ENCODE measurements around the gene HMGB2. TPM values are rescaled to one million over a fixed set of nuclear protein-coding genes. Genes with fewer than 3 reads are reported as not detected.

HMGB2 gene
- 46.3 and 64.9 TPM in 2 replicates for total RNA-seq (2012; rRNA removed)

DNA sequence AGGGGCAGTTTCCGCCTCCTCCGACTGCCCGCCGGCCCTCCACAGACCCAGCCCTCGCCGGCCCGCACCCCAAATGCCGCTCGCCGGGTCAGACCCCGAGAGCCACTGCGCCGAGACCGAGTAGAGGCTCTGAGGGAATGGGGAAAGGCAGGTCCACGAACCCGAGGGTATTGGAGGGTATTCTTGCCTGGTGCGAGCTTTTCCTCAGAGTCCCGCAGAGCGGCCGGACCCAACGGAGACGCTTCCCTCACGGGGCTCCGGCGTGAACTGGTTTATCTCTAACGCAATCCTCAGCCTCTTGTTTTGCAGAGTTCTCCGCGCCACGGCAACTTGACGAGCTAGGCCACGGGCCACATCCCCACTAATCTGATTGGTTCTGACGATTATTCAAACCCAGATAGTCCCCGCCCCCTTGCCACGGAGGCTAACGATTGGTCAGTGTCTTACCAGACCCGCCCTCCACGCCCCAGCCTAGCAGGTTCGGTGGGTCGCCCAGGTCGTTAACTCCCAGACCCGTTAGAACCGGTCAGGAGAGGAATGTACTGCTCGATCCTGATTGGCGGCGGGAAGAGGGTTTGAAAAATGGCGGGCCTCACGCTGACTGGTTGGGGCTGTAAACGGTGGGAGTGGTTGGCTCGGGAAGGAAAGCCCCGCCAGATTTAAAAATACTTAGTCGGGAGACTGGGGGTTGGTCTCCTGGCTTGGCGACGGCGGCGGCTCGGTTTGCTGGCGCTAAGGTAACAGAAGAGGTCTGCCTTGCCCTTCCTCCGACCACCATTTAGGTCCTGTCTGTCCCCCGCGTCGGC lies at the start of gene HMGB2:
Gene HMGB2, minus strand, starts transcription at position 274 of the 806 bp plus-strand sequence. CDS start 709 bp downstream, outside the sequence.
- no peaks in the 10 kb centered on the region for H3K9me3 ChIP-seq (replicated peaks; ENCODE audit: low read length)
- peak within 1 kb of the TSS; percentile 93 for H3K4me3 ChIP-seq (ENCODE audit: low read length)
- peak within 1 kb of the TSS; percentile 93 for H3K4me2 ChIP-seq (ENCODE audit: low read length)
- peaks cover 33% of the 10 kb centered on the region for H3K36me3 ChIP-seq (ENCODE audit: insufficient read depth, low read length)
- H3K4me1 ChIP-seq (ENCODE audit: control insufficient read depth, insufficient read depth, low read length) = peaks cover 26% of the 10 kb centered on the region
- H3K27me3 ChIP-seq (ENCODE audit: control insufficient read depth, insufficient read depth, low read length) = no peaks in the 10 kb centered on the region
- peak within 1 kb of the TSS; percentile 100 for H3K9ac ChIP-seq (ENCODE audit: low read depth, low read length)

DNA sequence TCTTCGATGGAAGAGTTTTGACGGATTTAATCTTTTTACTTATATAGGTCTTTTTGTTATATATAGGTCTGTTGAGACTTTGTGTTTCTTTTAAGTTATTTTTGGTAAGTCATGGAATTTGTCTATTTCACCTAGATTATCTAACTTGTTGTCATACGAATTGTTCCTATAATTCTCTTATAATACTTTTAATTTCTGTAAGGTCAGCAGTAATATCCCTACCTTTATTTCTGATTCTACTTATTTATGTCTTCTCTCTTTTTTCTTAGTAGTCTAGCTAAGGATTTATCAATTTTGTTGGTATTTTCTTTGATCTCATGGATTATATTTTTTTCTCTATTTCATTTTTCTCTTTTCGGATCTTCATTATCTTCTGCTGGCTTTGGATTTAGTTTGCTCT lies 48.2 kb upstream of the HMGB2 start:
- Histone ChIP-seq H3K9ac (ENCODE audit: low read depth, low read length) (no peak overlapping the region), H3K27me3 (ENCODE audit: control insufficient read depth, insufficient read depth, low read length) (no peaks in the 10 kb centered on the region), H3K4me3 (ENCODE audit: low read length) (no peak overlapping the region), H3K36me3 (ENCODE audit: insufficient read depth, low read length) (peaks cover 7% of the 10 kb centered on the region), H3K4me2 (ENCODE audit: low read length) (no peak overlapping the region), H3K4me1 (ENCODE audit: control insufficient read depth, insufficient read depth, low read length) (no peaks in the 10 kb centered on the region), H3K9me3 (replicated peaks; ENCODE audit: low read length) (no peaks in the 10 kb centered on the region)

DNA sequence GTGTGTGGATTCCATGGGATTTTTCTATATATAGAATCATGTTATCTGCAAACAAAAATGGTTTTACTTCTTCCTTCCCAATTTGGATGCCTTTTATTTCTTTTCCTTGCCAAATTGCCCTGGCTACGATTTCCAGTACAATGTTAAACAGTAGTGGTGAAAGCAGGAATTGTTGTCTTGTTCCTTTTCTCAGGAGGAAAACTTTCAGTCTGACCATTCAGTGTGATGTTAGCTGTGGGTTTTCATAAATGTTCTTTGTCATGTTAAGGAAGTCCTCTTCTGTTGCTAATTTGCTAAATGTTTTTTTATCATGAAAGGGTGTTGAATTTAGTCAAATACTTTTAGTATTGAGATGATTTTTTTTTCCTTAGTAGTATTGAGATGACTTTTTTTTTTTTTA lies 47.5 kb upstream of the HMGB2 start:
- Histone ChIP-seq H3K9me3 (replicated peaks; ENCODE audit: low read length) (no peaks in the 10 kb centered on the region), H3K4me2 (ENCODE audit: low read length) (no peak overlapping the region), H3K27me3 (ENCODE audit: control insufficient read depth, insufficient read depth, low read length) (no peaks in the 10 kb centered on the region), H3K4me3 (ENCODE audit: low read length) (no peak overlapping the region), H3K4me1 (ENCODE audit: control insufficient read depth, insufficient read depth, low read length) (no peaks in the 10 kb centered on the region), H3K36me3 (ENCODE audit: insufficient read depth, low read length) (peaks cover 7% of the 10 kb centered on the region), H3K9ac (ENCODE audit: low read depth, low read length) (no peak overlapping the region)

DNA sequence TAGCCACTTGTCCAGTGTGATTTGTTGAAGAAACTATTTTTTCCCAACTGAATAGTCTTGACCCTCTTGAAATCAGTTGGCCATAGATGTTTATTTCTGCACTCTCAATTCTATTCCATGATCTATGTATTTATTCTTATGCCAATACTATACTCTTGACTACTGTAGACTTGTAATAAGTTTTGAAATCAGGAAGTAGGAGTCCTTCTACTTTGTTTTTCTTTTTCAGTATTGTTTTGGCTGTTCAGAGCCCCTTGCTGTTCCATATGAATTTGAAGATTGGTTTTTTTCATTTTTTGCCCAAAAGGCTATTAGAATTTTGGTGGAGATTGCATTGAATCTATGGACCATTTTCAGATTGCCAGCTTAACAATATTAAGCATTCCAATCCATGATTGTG lies 46.8 kb upstream of the HMGB2 start:
- no peaks in the 10 kb centered on the region for H3K9me3 ChIP-seq (replicated peaks; ENCODE audit: low read length)

DNA sequence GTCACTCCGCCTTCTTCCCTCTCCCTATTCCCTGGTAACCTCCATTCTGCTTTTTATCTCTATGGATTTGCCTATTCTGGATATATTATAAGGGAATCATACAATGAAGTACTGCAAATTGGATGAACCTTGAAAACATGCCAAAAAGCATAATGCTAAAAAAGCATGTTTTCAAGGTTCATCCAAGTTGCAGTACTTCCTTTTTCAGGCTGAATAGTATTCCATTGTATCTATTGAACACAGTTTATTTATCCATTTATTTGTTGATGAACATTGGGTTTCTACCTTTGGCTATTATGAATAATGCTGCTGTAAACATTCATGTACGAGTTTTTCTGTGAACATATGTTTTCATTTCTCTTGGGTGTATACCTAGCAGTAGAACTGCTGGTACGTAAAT lies 45.8 kb upstream of the HMGB2 start:
- H3K4me2 ChIP-seq (ENCODE audit: low read length) = no peak overlapping the region
- no peaks in the 10 kb centered on the region for H3K27me3 ChIP-seq (ENCODE audit: control insufficient read depth, insufficient read depth, low read length)
- no peak overlapping the region for H3K4me3 ChIP-seq (ENCODE audit: low read length)
- H3K9ac ChIP-seq (ENCODE audit: low read depth, low read length) = no peak overlapping the region
- no peaks in the 10 kb centered on the region for H3K9me3 ChIP-seq (replicated peaks; ENCODE audit: low read length)
- no peaks in the 10 kb centered on the region for H3K4me1 ChIP-seq (ENCODE audit: control insufficient read depth, insufficient read depth, low read length)
- peaks cover 7% of the 10 kb centered on the region for H3K36me3 ChIP-seq (ENCODE audit: insufficient read depth, low read length)

More for the DNA sequence above, 46.8 kb upstream of the HMGB2 start:
- H3K9ac ChIP-seq (ENCODE audit: low read depth, low read length) = no peak overlapping the region
- H3K4me3 ChIP-seq (ENCODE audit: low read length) = no peak overlapping the region
- no peaks in the 10 kb centered on the region for H3K4me1 ChIP-seq (ENCODE audit: control insufficient read depth, insufficient read depth, low read length)
- peaks cover 7% of the 10 kb centered on the region for H3K36me3 ChIP-seq (ENCODE audit: insufficient read depth, low read length)
- H3K4me2 ChIP-seq (ENCODE audit: low read length) = no peak overlapping the region
- no peaks in the 10 kb centered on the region for H3K27me3 ChIP-seq (ENCODE audit: control insufficient read depth, insufficient read depth, low read length)

DNA sequence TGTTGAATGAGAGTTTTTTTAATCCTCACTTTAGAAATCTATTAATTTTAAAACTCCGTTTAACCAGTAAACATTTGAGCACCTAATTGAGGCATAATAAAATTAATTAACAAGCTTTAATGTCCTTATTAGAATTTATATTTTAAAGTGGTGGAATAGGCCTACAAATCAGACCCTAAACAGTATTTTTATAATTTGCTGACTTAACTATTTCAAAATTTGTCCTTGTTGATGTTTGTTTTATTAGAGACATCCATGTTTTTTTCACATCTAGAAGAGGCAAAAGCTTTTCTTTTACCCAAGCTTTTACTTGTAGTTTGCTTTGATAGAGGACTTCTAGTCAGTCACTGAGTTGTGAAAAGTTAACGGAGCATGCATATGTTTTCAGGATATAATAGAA lies 40.4 kb upstream of the HMGB2 start:
- Histone ChIP-seq H3K4me3 (ENCODE audit: low read length) (no peak overlapping the region), H3K9ac (ENCODE audit: low read depth, low read length) (no peak overlapping the region), H3K9me3 (replicated peaks; ENCODE audit: low read length) (no peaks in the 10 kb centered on the region), H3K4me1 (ENCODE audit: control insufficient read depth, insufficient read depth, low read length) (peaks cover 8% of the 10 kb centered on the region), H3K36me3 (ENCODE audit: insufficient read depth, low read length) (peaks cover 12% of the 10 kb centered on the region), H3K4me2 (ENCODE audit: low read length) (no peak overlapping the region), H3K27me3 (ENCODE audit: control insufficient read depth, insufficient read depth, low read length) (no peaks in the 10 kb centered on the region)

DNA sequence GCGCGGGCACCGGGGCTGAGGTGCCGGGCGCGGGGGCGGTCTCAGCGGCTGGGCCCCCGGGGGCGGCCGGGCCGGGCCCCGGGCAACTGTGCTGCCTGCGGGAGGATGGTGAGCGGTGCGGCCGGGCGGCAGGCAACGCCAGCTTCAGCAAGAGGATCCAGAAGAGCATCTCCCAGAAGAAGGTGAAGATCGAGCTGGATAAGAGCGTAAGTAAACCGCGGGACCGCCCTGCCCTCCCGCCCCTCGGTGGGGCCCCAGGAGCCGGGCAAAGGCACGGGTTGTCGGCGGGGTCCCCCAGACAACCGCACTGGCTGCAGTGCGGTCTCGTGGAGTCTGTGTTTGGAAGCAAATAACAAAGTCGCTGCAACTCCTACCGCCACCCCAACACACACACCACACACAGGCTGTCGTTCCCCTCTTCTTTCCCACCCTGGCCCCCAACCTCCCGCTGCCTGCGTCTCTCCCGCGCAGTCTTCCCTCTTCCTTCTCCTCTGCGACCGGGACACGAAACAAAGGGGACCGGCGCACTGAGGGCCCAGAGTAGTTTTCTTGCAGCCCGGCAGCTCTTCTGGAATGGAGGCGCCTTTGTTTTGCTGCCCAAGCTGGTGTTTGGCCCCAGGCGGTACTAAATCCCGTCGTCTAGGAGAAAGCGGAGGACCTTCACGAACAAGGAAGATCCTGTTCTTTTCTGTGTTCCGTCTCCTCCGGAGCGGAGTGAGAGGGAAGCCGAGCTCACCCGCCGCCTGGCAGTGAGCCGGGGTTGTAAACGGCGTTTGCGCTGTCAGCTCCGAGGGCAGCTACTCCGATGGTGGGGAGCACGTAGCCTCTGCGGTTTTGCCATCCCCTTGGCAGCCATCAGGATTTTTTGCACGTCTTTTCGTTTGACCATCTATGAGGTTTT lies 37.4 kb upstream of the HMGB2 start:
- Histone ChIP-seq H3K9me3 (replicated peaks; ENCODE audit: low read length) (no peaks in the 10 kb centered on the region), H3K27me3 (ENCODE audit: control insufficient read depth, insufficient read depth, low read length) (no peaks in the 10 kb centered on the region), H3K9ac (ENCODE audit: low read depth, low read length) (peak overlapping the region; percentile 85), H3K4me1 (ENCODE audit: control insufficient read depth, insufficient read depth, low read length) (peaks cover 22% of the 10 kb centered on the region), H3K36me3 (ENCODE audit: insufficient read depth, low read length) (peaks cover 6% of the 10 kb centered on the region), H3K4me3 (ENCODE audit: low read length) (peak overlapping the region; percentile 100), H3K4me2 (ENCODE audit: low read length) (peak overlapping the region; percentile 93)

DNA sequence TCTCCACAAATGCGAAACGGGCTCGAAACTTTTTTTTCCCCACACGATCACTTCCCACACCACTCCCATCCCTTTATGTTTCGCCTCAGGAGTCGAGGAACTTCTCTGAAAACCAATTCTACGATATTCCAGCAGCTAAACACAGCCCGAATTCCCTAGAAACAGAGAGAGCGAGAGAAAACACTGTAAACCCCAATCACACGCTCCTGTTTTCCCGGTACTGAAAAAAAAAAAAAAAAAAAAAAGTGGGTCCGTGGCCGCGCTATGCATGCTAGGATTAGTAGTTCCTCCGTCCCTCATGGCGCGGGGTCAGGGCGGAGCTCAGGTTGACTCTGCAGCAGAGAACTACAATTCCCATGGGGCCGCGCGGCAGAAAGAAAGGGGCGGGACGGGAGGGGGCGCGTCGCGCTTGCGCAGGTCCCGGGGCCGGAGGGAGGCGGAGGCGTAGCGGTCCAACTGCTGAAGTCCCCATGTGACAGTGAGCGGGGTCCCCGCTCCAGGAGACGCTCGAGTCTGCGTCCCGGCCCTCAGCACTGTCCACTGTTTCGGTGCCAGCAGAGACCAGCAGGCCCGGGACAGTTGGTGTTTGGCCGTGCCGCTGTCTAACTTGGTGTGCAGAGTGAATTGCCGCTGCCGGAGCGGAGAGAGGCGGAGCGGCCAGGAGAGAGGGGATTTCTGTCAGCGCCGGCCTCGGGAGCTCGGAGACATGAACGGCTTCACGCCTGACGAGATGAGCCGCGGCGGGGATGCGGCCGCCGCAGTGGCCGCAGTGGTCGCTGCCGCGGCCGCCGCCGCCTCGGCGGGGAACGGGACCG lies 36.5 kb upstream of the HMGB2 start, which contains the start of gene SAP30:
Gene SAP30, plus strand, starts transcription at position 478 of the 815 bp plus-strand sequence. Its CDS starts 229 bp downstream, at position 707.
- Histone ChIP-seq H3K4me3 (ENCODE audit: low read length) (peak within 1 kb of the TSS; percentile 100), H3K27me3 (ENCODE audit: control insufficient read depth, insufficient read depth, low read length) (no peaks in the 10 kb centered on the region), H3K9ac (ENCODE audit: low read depth, low read length) (peak within 1 kb of the TSS; percentile 85), H3K9me3 (replicated peaks; ENCODE audit: low read length) (no peaks in the 10 kb centered on the region), H3K4me2 (ENCODE audit: low read length) (peak within 1 kb of the TSS; percentile 93), H3K36me3 (ENCODE audit: insufficient read depth, low read length) (peaks cover 6% of the 10 kb centered on the region), H3K4me1 (ENCODE audit: control insufficient read depth, insufficient read depth, low read length) (peaks cover 22% of the 10 kb centered on the region)

DNA sequence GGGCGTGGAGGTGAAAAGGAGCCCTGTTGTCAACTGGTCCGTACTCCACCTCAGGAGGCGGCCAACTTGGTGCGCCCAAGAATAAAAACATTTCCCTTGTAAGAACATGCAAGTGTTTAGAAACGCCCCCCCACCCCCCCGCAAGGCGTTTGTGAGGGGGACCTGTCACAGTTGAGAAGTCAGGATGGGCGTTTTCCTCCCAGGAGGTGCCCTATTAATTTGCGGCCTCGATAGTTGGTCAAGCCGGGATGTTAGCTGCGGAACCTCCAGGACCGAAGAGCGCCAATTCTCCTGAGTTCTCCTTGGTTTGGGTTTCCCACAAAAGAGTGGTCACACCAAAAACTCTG lies 35.9 kb upstream of the HMGB2 start:
- Histone ChIP-seq H3K4me1 (ENCODE audit: control insufficient read depth, insufficient read depth, low read length) (peaks cover 22% of the 10 kb centered on the region), H3K36me3 (ENCODE audit: insufficient read depth, low read length) (peaks cover 6% of the 10 kb centered on the region), H3K4me3 (ENCODE audit: low read length) (peak overlapping the region; percentile 78), H3K9ac (ENCODE audit: low read depth, low read length) (peak overlapping the region; percentile 82), H3K9me3 (replicated peaks; ENCODE audit: low read length) (no peaks in the 10 kb centered on the region), H3K4me2 (ENCODE audit: low read length) (peak overlapping the region; percentile 88), H3K27me3 (ENCODE audit: control insufficient read depth, insufficient read depth, low read length) (no peaks in the 10 kb centered on the region)

DNA sequence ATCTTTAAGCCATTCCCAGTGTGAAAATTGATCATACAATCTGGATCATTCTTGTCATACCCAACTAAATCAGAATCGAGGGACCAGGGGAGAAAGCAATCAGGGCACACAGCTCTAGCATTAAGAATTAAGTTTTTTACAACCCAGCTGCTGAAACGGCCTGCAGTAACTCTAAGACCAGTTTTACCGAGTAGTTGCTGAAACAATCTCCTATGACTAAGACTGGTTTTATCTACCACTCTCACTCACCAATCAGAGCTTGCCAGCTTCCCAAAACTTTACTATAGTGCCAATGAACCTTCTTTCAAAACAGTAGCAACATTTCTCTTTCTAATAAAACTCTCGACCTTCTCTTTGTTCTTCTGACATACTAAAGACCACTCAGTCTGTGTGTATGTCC lies 33.8 kb upstream of the HMGB2 start:
- Histone ChIP-seq H3K36me3 (ENCODE audit: insufficient read depth, low read length) (no peaks in the 10 kb centered on the region), H3K9me3 (replicated peaks; ENCODE audit: low read length) (no peaks in the 10 kb centered on the region), H3K9ac (ENCODE audit: low read depth, low read length) (no peak overlapping the region), H3K4me2 (ENCODE audit: low read length) (peak overlapping the region; percentile 61), H3K4me1 (ENCODE audit: control insufficient read depth, insufficient read depth, low read length) (peaks cover 16% of the 10 kb centered on the region), H3K4me3 (ENCODE audit: low read length) (no peak overlapping the region), H3K27me3 (ENCODE audit: control insufficient read depth, insufficient read depth, low read length) (no peaks in the 10 kb centered on the region)

DNA sequence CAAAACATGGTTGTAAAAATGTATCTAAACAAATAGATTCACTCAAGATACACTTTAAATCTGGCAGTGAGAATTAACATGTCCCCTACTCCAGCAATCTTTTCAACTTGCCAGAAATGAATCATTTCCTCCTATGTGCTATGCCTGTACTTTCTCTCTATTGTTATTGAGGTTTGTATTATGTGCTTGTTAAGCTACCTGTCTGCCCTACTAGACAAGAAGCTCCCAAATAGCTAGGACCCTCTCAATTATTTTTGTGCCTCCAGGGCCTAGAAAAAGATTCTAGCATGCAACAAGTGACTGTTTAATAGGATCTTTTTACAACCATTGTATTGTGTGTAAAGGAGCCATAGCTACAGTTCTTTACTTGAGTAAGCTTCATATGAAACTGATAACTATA lies 33.1 kb upstream of the HMGB2 start:
- Histone ChIP-seq H3K9me3 (replicated peaks; ENCODE audit: low read length) (no peaks in the 10 kb centered on the region), H3K4me3 (ENCODE audit: low read length) (peak overlapping the region; percentile 33), H3K36me3 (ENCODE audit: insufficient read depth, low read length) (no peaks in the 10 kb centered on the region), H3K4me1 (ENCODE audit: control insufficient read depth, insufficient read depth, low read length) (peaks cover 13% of the 10 kb centered on the region), H3K9ac (ENCODE audit: low read depth, low read length) (no peak overlapping the region), H3K4me2 (ENCODE audit: low read length) (peak overlapping the region; percentile 61), H3K27me3 (ENCODE audit: control insufficient read depth, insufficient read depth, low read length) (no peaks in the 10 kb centered on the region)
